ENCODE results near the gene POLG.

- TF ChIP-seq CTCF (IDR thresholded peaks at IDR 0.05) (no peak), EZH2phosphoT487 (IDR thresholded peaks at IDR 0.05) (no peak), EZH2 (IDR thresholded peaks at IDR 0.05) (no peak)
Measured at GRCh38 chr15:89330119-89330518, 4.5 kb downstream of the POLG start.
